HG03025 (cell line): ENCODE results near the gene AMOTL2.

ENCODE experiments used
- ATAC-seq: cut with Tn5 transposase; IDR thresholded peaks from one replicate; pipeline ENCODE4 v1.9.1; 2021; ENCODE audit warnings: mild to moderate bottlenecking, moderate library complexity; ENCODE audit not compliant: unreplicated experiment, low FRiP score

Gene AMOTL2

DNA sequence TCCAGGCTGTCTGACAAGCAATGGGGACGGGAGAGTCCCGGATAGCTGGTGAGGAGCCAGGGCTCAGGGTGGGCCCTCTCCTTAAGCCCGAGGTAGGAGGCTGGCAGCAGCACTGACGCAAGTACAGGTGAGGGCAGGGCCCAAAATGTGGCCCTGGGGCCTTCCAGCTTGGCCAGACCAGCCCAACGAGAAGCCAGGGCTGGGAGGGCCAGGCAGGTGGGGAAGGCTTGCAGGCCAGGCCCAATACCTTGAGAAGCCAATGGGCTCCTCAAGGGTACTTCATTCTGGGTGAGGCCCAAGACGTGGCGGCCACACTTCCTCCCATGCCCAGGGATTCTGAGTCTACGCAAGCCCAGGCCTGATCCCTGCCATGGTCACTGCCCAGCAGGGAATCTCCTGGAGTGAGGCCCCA lies 37.2 kb downstream of the AMOTL2 start:
- no peak for ATAC-seq

DNA sequence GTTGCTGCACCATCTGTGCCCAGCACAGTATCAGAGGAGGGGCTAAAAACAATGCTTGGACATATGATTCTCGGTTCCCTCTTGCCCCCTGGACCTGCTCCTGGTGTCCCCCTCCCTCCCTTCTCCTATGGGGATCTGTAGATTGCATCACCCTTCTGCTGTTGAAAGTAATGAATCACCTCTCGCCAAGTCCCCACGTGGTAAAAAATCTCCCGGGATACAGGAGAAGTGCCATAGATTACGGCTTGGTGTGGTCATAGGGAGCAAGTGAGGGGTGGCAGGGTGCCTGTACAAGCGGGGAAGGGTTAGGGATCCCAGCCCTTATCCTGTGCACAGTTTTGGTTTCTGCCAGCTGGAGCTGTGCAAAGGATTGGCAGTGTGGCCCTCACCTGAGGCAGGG lies 37.7 kb downstream of the AMOTL2 start:
- no peak for ATAC-seq

DNA sequence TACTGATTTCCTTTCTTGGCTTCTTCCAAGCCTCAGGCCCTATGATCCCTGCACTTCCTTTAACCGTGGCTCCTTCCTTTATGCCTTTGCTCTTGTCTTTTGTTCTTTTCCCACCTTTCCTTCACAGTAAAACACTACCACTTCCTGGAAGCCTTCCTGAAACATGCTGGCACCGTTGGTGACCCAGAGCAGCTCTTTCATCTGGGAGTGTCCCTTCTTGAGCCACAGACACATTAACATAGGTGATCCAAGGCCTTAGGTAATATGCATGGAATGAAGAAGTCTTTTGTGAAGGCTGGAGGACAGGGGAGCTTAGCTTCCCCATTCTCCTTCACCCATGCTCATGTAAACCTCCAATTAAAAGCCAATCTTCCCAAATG lies 39.4 kb downstream of the AMOTL2 start:
- ATAC-seq = no peak

DNA sequence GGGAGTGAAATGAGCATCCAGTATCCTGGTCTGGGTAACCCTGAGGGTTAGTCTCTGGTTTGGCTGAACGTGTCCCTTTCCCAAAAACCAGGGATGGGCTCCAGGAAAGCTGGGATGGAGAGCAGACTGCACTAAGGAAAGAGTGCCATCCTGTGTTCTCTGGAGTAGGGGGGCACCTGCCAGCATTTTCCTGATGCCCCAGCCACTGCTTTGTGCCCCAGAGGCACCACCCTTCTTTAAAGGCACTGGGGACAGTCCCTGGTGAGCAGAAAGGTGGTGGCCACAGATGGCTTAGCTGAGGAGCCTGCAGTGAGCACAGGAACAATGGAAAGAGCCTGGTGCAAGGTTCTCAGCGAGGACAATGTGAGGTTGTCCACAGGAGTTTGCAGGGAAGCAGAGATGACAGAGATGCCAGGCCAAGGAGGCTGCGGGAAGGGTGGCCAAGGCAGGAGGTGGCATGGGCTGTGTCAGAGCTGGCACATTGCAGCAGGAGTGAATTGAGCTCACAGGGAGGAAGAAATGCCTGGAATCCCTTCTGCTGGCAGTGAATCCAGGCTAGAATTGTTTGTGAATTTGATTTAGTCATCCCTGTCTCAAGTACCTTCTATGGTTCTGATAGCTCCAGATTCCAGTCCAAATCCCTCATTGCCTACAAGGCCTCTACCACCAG lies 39.9 kb downstream of the AMOTL2 start:
- no peak for ATAC-seq

DNA sequence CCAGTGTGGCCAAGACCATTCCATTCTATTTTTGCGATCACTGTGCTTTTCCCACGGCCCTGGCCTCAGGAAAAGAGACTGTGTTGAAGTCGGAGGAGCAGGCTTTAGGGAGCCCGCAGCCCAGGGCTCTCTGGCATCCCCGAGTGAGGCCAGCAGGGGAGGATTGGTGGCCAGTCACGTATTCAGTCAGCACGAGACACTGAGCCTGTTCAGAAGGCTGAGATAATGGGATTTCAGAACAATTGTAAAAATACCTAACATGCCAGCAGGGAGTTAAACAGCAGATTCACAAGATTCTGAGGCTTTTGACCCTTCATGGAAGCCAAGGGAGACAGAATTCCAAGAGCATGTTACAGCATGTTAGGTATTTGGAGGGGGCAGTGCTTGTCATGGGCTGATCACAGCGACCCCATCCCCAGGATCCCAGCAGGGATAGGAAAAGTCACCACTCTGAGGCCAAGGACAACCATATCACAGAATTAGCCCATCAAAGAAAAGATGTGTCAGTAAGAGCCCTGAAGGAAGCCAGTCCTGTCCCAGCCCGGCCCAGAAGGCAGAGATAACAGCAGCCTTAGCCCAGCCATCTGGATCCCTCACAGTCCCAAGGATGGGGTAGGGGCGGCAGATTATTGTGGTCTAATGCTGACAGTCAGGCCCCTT lies 40.6 kb downstream of the AMOTL2 start:
- no peak for ATAC-seq

DNA sequence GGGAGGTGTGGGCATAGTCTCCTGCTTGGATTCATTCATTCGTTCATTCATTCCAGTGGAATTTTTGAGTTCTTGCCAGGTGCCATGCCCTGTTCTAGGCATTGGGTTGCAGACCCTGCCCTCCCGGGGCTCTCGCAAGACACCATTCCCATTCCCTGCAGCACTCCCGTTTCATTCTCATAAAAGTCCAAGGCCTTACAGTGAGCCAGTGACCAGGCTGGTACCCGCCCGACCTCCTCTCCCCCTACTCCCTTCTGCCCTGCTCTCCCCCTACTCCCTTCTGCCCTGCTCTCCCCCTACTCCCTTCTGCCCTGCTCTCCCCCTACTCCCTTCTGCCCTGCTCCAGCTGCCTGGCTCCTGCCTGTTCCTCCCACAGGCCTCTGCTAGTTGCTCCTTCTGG lies 41.9 kb downstream of the AMOTL2 start:
- no peak for ATAC-seq

DNA sequence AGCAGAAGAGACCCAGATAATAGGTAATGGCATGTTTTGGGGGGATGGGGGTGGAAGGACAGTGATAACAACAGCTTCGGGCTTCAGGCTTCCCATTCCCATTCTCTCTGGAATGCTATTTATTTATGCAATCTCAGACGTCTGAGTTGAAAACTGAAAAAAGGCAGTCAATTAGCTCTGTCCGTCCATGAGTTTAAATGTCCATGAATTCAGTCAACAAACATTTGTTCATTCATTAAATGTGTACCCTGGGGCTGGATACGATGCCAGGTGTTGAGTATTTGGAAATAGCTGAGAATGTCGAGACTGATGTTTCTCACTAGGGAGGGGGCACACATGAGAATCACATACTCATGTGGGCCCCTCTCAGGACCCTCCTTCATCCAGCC lies 42.4 kb downstream of the AMOTL2 start:
- ATAC-seq = no peak

DNA sequence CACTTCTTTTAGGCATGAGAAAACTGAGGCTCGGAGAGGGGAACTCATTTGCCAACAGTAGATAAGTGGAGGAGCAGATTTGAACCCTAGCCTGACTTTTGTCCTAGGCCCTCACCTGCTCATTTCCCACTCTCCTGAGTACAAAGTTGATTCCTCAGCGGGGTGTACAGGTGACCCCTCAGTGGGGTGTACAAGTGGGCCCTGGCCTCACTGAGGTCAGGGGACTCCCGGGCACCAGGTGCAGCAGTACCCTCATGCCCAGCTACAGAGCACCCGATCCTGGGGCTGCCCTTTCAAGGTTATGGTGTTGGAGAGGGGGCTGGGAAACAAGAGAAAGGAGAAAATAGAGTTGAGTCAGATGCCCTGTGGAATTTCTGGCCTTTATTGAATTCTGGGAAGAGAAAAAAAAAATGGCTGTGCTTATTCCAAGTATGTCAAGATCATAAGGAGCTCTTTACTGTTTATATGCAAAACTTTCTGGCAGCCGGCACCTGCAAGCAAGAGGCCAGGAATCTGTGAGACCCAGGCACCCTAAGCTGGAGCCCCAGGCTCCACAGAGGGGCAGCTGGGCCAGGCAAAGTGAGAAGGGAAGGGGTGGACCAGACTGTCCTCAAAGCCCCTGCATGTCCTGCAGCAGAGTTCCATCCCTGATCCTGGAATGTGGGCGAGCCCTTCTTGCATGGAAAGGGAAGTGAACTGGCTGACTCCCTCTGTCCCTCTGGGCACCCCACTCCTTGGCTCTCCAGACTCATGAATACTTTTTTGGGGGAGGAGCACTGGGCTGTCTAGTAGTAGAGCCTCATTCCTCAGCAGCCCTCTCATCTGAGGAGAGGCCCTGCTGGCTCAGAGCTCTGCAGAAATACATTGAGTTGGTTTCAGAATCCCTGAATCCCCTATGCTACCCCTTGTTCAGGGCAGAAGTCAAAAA lies 43.1 kb downstream of the AMOTL2 start:
- ATAC-seq = no peak

DNA sequence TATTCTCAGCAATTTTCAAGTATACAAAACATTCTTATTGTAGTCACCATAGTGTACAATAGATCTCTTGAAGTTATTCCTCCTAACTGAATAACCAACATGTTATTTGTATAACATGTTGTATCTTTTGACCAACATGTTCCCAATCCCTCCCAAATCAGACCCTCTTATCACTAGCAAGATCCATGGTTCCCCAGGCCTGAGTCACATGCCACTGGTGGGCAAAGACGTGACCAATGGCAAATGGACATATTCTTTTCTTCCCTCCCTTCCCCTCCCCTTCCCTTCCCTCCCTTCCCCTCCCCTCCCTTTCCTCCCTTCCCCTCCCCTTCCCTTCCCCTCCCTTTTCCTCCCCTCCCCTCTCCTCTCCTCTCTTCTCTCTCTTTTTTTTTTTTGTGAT lies 45.4 kb downstream of the AMOTL2 start:
- no peak for ATAC-seq

DNA sequence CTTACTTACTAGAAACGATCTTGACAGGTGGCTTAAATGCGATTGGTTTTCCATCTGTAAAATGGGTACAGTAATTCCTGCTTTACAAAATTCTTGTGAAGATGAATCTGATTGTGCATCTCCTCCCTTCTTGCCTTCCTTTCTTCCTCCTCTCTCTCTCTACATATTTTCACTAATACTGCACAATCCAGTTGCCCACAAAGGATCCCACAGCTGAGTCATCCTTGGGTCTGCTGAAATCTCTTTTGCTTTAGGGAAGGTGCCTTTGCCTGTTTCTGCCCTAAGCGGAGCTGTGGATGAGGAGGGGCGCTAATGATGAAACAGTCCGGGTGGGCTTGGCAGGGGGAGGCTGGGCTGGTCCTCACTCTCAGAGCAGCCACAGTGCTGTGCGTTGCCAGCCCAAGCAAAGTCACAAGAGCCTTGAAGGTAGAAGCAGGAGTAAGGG lies 46.1 kb downstream of the AMOTL2 start:
- no peak for ATAC-seq

DNA sequence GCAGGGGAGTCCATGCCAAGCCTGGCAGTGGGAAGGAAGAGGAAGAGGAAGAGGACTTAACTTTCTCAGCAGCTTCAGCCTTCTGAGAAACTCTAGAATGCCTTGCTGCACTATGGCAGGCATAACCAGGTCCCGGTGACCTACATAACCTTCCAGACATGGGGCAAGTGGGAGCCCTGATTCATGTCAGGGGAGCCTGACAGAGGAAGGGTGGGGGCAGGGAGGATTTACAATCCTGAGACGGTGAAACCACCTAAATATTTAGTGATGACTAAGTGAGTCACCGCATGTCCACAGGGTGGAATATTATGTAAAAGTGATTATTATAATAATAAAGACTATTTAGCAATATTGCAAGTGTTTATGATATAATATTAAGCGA lies 46.7 kb downstream of the AMOTL2 start:
- no peak for ATAC-seq

DNA sequence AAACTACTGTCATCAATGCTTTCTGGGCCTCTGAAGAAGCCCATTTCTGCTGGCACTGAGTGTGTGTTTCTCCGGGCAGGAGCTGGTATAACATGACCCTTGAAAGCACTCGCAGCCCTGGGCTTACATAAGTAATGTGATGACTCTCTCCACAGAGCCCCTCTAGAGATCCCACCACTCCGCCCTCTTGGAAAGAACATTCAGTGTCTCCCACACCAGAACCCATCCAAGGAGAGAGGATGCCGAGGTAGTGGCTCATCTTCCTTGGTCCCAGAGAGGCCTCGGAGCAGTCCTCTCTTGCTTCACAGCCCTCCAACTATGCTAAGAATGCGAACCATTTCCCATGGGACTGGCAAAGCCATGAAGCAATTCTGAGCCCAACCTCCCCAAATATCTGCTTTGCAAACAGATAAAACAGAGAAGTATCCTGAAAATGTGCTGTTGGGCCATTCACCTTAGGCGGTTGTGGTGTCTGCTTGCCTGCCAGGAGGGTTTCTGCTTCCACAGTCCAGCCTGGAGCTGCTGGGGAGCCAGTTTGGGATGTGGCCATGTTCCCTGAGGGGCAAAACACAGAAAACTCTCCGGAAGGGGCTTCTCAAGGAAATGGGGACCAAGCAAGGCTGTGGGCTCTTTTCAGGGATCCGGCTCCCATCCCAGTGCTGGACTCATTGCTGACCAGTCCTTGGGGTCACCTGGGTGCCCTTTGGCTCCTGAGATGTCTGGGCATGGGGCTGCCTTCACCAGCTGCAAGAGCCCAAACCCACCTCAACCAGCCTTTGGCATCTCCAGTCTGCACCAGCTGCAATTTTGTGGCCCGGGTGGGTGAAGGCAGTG lies 47.3 kb downstream of the AMOTL2 start:
- ATAC-seq = no peak

DNA sequence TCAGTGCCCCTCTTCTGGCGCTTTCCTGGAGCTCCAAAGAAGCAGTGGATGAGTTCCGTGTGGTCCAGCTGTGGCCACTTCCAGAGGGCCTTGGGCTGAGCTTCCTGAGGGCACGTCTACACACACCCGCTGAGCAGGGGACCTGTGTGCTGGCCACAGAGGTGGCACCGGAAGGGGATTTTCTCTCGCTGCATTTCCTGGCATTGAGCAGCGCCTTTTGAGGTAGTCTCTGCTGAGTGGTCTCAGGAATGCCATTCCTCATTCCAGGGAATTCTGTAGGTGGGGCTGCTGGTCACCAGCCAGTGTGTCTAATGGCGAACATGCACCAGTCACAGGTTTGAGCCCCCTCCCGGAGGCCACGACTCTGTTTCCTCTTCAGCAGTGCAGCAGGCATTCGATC lies 48.1 kb downstream of the AMOTL2 start:
- ATAC-seq = no peak

DNA sequence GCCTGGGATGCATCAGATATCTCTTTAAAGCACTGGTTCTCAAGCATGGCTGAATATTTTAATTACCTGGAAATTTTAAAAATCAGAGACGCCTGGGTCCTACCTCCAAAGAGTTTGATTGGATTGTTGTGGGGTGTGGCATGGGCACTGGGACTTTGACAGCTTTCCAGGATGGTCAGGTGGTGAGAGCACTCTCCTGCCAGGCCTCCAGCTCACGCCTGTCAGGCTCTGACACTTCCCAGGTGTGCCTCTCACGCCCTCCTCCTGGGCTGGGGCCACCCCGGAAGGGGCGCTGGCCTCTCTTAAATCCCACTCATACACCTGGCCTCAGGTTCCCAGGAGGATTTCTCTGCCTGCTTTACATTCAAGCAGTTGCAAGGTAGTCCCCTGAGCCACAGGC lies 48.5 kb downstream of the AMOTL2 start:
- no peak for ATAC-seq

DNA sequence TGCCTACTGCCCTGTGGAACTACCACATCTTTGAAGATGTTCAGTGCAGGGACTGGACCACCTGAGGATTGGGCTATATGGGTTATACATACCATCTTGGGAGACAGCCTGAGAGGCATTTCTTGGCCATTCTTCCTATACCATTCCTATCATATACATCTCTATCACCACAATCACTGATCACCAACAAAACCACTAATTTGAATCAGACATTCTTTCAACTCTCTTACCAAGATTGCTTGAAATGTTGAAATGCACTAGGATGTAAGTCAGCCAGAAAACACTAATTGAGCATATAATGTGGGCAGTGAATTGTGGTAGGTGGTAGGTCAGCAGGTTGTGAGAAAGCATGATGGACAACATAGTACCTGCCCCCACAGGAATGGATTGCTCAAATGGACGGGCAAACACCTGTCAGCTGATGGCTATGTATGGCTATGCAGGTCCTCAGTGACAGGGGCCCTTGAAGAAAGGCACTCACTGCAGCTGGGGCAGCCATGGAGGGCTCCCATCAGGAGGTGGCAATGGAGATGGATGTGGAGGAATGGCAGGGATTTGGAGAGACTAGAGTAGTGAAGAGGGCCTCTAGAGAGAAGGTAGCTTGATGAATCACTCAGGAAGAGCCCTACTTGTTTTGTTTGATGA lies 49.1 kb downstream of the AMOTL2 start:
- no peak for ATAC-seq

DNA sequence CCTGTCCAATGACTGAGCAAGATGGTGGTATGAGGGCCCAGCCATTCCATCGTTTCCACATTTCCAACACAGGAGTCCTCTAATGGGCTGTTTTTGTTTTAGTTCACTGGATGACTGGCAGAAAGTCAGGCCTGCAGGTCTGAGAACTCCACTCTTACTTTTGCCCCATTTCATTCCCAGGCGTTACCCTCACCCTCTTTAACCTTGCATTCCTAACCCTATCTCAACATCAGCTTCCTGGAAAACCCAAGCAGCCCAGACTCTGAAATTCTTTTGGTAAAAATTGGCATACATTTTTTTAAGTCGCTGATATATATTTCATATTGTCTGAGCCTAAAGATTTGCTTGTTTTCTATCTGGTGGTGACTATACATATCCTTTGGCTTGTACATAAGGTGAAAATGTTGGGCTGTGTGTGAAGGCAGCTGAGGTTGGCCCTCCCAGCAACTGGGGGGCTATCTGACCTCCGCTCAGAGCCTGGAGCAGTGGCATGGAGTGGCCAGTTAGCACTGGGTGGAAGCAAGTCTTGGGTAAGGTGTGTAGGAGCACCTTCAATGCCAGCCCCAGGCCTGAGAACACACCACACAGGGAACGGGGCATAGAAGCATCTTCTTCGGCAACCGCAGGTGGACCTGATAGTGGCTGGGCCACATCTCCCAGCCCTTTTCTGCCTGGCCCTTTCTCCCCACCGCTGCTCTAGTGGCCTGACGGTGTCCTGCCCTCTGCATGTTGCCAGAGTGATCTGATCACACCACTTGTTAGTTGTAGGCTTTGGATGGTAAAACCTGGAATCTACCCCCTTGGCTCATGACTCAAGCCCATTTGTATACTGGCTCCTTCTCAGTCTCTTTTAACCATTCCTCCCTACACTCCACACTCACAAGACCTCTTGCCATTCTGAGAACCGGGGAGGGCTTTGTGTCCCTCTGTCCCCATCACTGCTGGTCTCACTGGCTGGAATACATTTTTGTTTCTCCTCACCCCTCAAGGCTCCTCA lies 50.0 kb downstream of the AMOTL2 start:
- no peak for ATAC-seq

DNA sequence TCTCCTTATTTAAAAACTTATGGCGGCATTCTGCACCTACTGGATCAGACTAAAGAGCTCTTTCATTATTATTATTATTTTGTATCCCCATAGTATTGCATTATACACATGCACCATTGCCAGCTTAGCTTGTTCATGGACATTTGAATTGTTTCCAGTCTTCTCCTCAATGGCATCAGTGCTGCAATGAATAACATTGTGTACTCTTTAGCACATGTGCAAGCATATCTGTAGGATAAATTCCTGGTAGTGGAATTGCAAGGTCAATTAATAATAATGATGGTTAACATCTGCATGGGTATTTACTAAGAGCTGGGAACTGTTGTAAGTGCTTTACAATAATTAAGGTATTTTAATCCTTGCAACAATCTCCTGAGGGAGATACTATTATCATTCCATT lies 52.0 kb downstream of the AMOTL2 start:
- ATAC-seq = no peak

DNA sequence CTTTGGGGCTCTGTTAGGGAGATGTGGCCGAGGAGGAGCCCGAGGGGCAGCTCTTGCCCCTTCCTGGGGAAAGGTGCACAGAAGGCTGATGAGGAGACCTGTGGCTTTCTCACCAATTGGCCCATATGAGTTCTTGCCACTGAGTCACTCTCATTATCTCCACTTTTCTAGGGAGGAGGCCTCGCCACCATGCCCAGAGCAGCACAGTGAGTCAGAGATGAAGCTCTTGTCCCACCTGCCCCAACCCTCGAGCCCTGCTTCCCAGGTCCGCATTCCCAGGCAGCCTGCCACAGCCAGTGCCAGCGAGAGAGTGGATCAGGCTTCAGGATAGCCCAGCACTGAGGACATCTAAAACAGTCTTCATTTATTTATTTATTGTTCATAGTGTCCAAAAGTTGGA lies 53.5 kb downstream of the AMOTL2 start:
- no peak for ATAC-seq

DNA sequence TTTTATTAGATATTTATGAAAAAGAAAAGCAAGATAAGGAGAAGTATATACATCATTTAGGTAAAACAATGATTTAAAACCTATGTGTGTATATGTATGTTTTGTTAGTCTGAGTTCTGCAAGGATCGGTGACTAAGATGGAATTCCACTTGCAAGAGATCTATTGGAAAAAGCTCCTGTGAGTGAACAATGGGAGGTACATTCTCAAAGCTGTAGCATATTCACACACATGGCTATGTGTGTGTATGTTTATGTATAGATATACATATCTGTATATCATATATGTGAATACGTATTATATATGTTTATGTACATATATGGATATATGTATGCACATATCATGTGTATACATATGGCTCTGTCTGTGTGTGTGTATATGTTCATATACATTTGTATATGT lies 54.3 kb downstream of the AMOTL2 start:
- no peak for ATAC-seq
